Neuronal stem cell (in vitro differentiated cells): ENCODE measurements around the gene GABRR3.

ENCODE experiments used
- DNase-seq: peaks from one replicate; pipeline ENCODE4 v3.0.0-alpha.2; 2013; ENCODE audit warnings: low spot score
- H2AFZ ChIP-seq: one replicate; pipeline ENCODE4 v1.6.1; 2013; ENCODE audit warnings: mild to moderate bottlenecking, low read length, inconsistent platforms
- H2AK5ac ChIP-seq: 2 replicates; pipeline ENCODE4 v1.6.1; 2013; ENCODE audit warnings: low read depth, mild to moderate bottlenecking, inconsistent platforms, low read length, moderate library complexity, mixed read lengths
- H2BK120ac ChIP-seq: 2 replicates; pipeline ENCODE4 v1.6.1; 2013; ENCODE audit warnings: low read depth, mild to moderate bottlenecking, inconsistent platforms, low read length, moderate library complexity, mixed read lengths
- H2BK12ac ChIP-seq: one replicate; pipeline ENCODE4 v1.6.1; 2013; ENCODE audit warnings: low read length, inconsistent platforms
- H2BK15ac ChIP-seq: 2 replicates; pipeline ENCODE4 v1.6.1; 2013; ENCODE audit warnings: mild to moderate bottlenecking, low read length, inconsistent platforms, mixed read lengths
- H2BK5ac ChIP-seq: one replicate; pipeline ENCODE4 v1.6.1; 2013; ENCODE audit warnings: inconsistent platforms, mild to moderate bottlenecking, low read length, moderate library complexity
- H3K14ac ChIP-seq: one replicate; pipeline ENCODE4 v1.6.1; 2013; ENCODE audit warnings: low read length, inconsistent platforms
- H3K18ac ChIP-seq: 2 replicates; pipeline ENCODE4 v1.6.1; 2013; ENCODE audit warnings: low read length, inconsistent platforms
- H3K23ac ChIP-seq: 2 replicates; pipeline ENCODE4 v1.6.1; 2013; ENCODE audit warnings: low read depth, mild to moderate bottlenecking, mixed read lengths, low read length, inconsistent platforms; ENCODE audit not compliant: poor library complexity
- H3K27ac ChIP-seq: replicated peaks from 3 replicates; pipeline ENCODE4 v1.5.1; 2013; ENCODE audit warnings: low read length, inconsistent platforms
- H3K27me3 ChIP-seq, 3 experiments: 2 replicates each; pipeline ENCODE4 v1.6.1; 2013; ENCODE audit warnings: low read length in 3 of 3, mild to moderate bottlenecking in 2 of 3, inconsistent platforms in 1 of 3, low read depth in 1 of 3, mixed read lengths in 1 of 3, moderate library complexity in 1 of 3; ENCODE audit not compliant: control insufficient read depth in 3 of 3, insufficient read depth in 3 of 3
- H3K36me3 ChIP-seq, 2 donors: replicated peaks in 1 of 2; 2 replicates each; pipeline ENCODE4 v1.6.1; 2013; ENCODE audit warnings: low read length in 2 of 2; ENCODE audit not compliant: control insufficient read depth in 2 of 2, insufficient read depth in 2 of 2
- H3K4ac ChIP-seq: 2 replicates; pipeline ENCODE4 v1.6.1; 2013; ENCODE audit warnings: inconsistent platforms, mild to moderate bottlenecking, low read length, moderate library complexity
- H3K4me1 ChIP-seq, 2 donors: 1 replicate in 1 of 2; 2 replicates in 1 of 2; pipeline ENCODE4 v1.6.1; 2013; ENCODE audit warnings: low read length in 2 of 2, low read depth in 1 of 2; ENCODE audit not compliant: control insufficient read depth in 2 of 2, insufficient read depth in 1 of 2
- H3K4me2 ChIP-seq: one replicate; pipeline ENCODE4 v1.6.1; 2013; ENCODE audit warnings: mild to moderate bottlenecking, low read length, inconsistent platforms; ENCODE audit not compliant: insufficient read depth, poor library complexity, severe bottlenecking
- H3K4me3 ChIP-seq, 2 donors: 2 replicates each; pipeline ENCODE4 v1.5.1; 2013; ENCODE audit warnings: low read length in 2 of 2, mild to moderate bottlenecking in 2 of 2, inconsistent platforms in 1 of 2, moderate library complexity in 1 of 2
- H3K79me1 ChIP-seq: one replicate; pipeline ENCODE4 v1.6.1; 2013; ENCODE audit warnings: low read depth, mild to moderate bottlenecking, inconsistent platforms, low read length, moderate library complexity
- H3K9ac ChIP-seq: one replicate; pipeline ENCODE4 v1.6.1; 2013; ENCODE audit warnings: mild to moderate bottlenecking, low read depth, low read length, inconsistent platforms; ENCODE audit not compliant: poor library complexity
- H3K9me3 ChIP-seq, 2 donors: replicated peaks in 1 of 2; 2 replicates each; pipeline versions ENCODE3 to v1.6.1; 2013; ENCODE audit warnings: low read length in 2 of 2, mild to moderate bottlenecking in 2 of 2, inconsistent platforms in 1 of 2, low read depth in 1 of 2, mixed read lengths in 1 of 2, moderate library complexity in 1 of 2; ENCODE audit not compliant: control insufficient read depth in 2 of 2, insufficient read depth in 1 of 2
- H4K8ac ChIP-seq: one replicate; pipeline ENCODE4 v1.6.1; 2013; ENCODE audit warnings: low read depth, mild to moderate bottlenecking, inconsistent platforms, low read length, moderate library complexity
- H4K91ac ChIP-seq: one replicate; pipeline ENCODE4 v1.6.1; 2013; ENCODE audit warnings: low read length, low read depth, mild to moderate bottlenecking, inconsistent platforms; ENCODE audit not compliant: poor library complexity
- WGBS, 2 donors: extraction: QIAGEN DNeasy Blood & Tissue Kit; methylation state at CpG; one replicate each; pipeline ENCODE4 v1.1.7; 2013; ENCODE audit warnings: missing lambda C conversion rate in 2 of 2, mixed read lengths in 1 of 2; ENCODE audit not compliant: insufficient read length in 2 of 2, insufficient replicate concordance in 1 of 2; ENCODE audit errors: extremely low coverage in 2 of 2; 5-methylcytosine and 5-hydroxymethylcytosine counted together

Gene GABRR3

GRCh38 chr3:98058244-98058960 is 23.3 kb upstream of the GABRR3 start:
- H3K9ac ChIP-seq = no peak overlapping the region
- no peak overlapping the region for H3K4me3 ChIP-seq
- no peak overlapping the region for H3K27ac ChIP-seq
- no peak overlapping the region for H2AK5ac ChIP-seq
- no peak overlapping the region for H2BK12ac ChIP-seq
- no peak overlapping the region for H4K91ac ChIP-seq
- H2AFZ ChIP-seq = peak overlapping the region; percentile 29
- H4K8ac ChIP-seq = no peak overlapping the region
- H3K4me1 ChIP-seq = no peaks in the 10 kb centered on the region
- H3K9me3 ChIP-seq = no peaks in the 10 kb centered on the region
- no peaks in the 10 kb centered on the region for H3K27me3 ChIP-seq
- no peak overlapping the region for H2BK120ac ChIP-seq
- H2BK15ac ChIP-seq = no peak overlapping the region
- no peak for DNase-seq
- H3K36me3 ChIP-seq = no peaks in the 10 kb centered on the region
- H3K23ac ChIP-seq = no peak overlapping the region
- H3K14ac ChIP-seq = no peak overlapping the region
- no peaks in the 10 kb centered on the region for H3K79me1 ChIP-seq
- H3K4ac ChIP-seq = no peak overlapping the region
- H3K18ac ChIP-seq = no peak overlapping the region
- no peak overlapping the region for H2BK5ac ChIP-seq
- no CpG with 5 or more reads among the region's 7 CpGs for WGBS, 2 donors
- no peak overlapping the region for H3K4me2 ChIP-seq

GRCh38 chr3:98057631-98058030 is 22.5 kb upstream of the GABRR3 start:
- no peak overlapping the region for H4K91ac ChIP-seq
- H3K23ac ChIP-seq = no peak overlapping the region
- H3K79me1 ChIP-seq = no peaks in the 10 kb centered on the region
- H4K8ac ChIP-seq = no peak overlapping the region
- no peak overlapping the region for H3K4me3 ChIP-seq
- no peak overlapping the region for H3K4ac ChIP-seq
- no peak for DNase-seq
- H3K9me3 ChIP-seq = no peaks in the 10 kb centered on the region
- no peak overlapping the region for H2BK12ac ChIP-seq
- no peak overlapping the region for H2BK15ac ChIP-seq
- H3K18ac ChIP-seq = no peak overlapping the region
- H3K27me3 ChIP-seq = no peaks in the 10 kb centered on the region
- no peak overlapping the region for H2AFZ ChIP-seq
- no peak overlapping the region for H3K4me2 ChIP-seq
- no peak overlapping the region for H3K9ac ChIP-seq
- WGBS, 2 donors = no CpG with 5 or more reads among the region's 1 CpG
- no peaks in the 10 kb centered on the region for H3K36me3 ChIP-seq
- no peak overlapping the region for H2AK5ac ChIP-seq
- H3K4me1 ChIP-seq = no peaks in the 10 kb centered on the region
- H3K27ac ChIP-seq = no peak overlapping the region
- H3K14ac ChIP-seq = no peak overlapping the region
- no peak overlapping the region for H2BK120ac ChIP-seq
- no peak overlapping the region for H2BK5ac ChIP-seq

- no peak overlapping the region for H2AFZ ChIP-seq
- H3K4me3 ChIP-seq = no peak overlapping the region
- H3K27ac ChIP-seq = no peak overlapping the region
- no peak overlapping the region for H2BK12ac ChIP-seq
- H3K14ac ChIP-seq = no peak overlapping the region
- H3K18ac ChIP-seq = no peak overlapping the region
- H3K4me2 ChIP-seq = no peak overlapping the region
- H3K9ac ChIP-seq = no peak overlapping the region
- no peak overlapping the region for H2BK15ac ChIP-seq
- no peak overlapping the region for H4K91ac ChIP-seq
- H2BK120ac ChIP-seq = no peak overlapping the region
- DNase-seq = no peak
- no peaks in the 10 kb centered on the region for H3K4me1 ChIP-seq
- H3K4ac ChIP-seq = no peak overlapping the region
- no peak overlapping the region for H2BK5ac ChIP-seq
- H3K23ac ChIP-seq = no peak overlapping the region
- H3K9me3 ChIP-seq = no peaks in the 10 kb centered on the region
- H2AK5ac ChIP-seq = no peak overlapping the region
- H3K27me3 ChIP-seq = no peaks in the 10 kb centered on the region
- H4K8ac ChIP-seq = no peak overlapping the region
- H3K36me3 ChIP-seq = no peaks in the 10 kb centered on the region
- no peaks in the 10 kb centered on the region for H3K79me1 ChIP-seq
Observed at GRCh38 chr3:98056035-98056434, 20.9 kb upstream of the GABRR3 start.

GRCh38 chr3:98049271-98049670 is 14.2 kb upstream of the GABRR3 start:
- no peaks in the 10 kb centered on the region for H3K79me1 ChIP-seq
- H3K27me3 ChIP-seq = no peaks in the 10 kb centered on the region
- H3K18ac ChIP-seq = no peak overlapping the region
- H2BK12ac ChIP-seq = no peak overlapping the region
- H3K27ac ChIP-seq = no peak overlapping the region
- no peak for DNase-seq
- H3K9me3 ChIP-seq = no peaks in the 10 kb centered on the region
- H2BK120ac ChIP-seq = no peak overlapping the region
- H3K36me3 ChIP-seq = no peaks in the 10 kb centered on the region
- H3K4ac ChIP-seq = no peak overlapping the region
- no peak overlapping the region for H2BK5ac ChIP-seq
- H4K8ac ChIP-seq = no peak overlapping the region
- no peak overlapping the region for H3K23ac ChIP-seq
- no peak overlapping the region for H2AFZ ChIP-seq
- H2BK15ac ChIP-seq = no peak overlapping the region
- H3K9ac ChIP-seq = no peak overlapping the region
- H4K91ac ChIP-seq = no peak overlapping the region
- H3K4me2 ChIP-seq = no peak overlapping the region
- H3K4me3 ChIP-seq = no peak overlapping the region
- no peak overlapping the region for H2AK5ac ChIP-seq
- no peak overlapping the region for H3K14ac ChIP-seq
- WGBS, 2 donors = no CpG with 5 or more reads among the region's 1 CpG
- H3K4me1 ChIP-seq = no peaks in the 10 kb centered on the region
